Activated CD4-positive, alpha-beta memory T cell treated with anti-CD3 and anti-CD28 coated beads, Interleukin-2, amount 10 ng/mL, durations not matched to agents 7 days and 5 days (primary cell): Measurements from ENCODE around the gene GLT6D1. TPM values are rescaled to one million over a fixed set of nuclear protein-coding genes. Genes with fewer than 3 reads are reported as not detected.

Experiments used
- CTCF ChIA-PET: fragments of 350-600 bp; sonication (Branson Sonifier 250); formaldehyde crosslinking; loops from one replicate; lab custom pipeline; 2021; ENCODE audit warnings: antibody characterized with exemption, inconsistent platforms; lab: Charles Lee
- POLR2A ChIA-PET: fragments of 350-600 bp; sonication (Branson Sonifier 250); formaldehyde crosslinking; loops from one replicate; lab custom pipeline; 2021; ENCODE audit warnings: antibody characterized with exemption; lab: Charles Lee
- DNase-seq: peaks from one replicate; pipeline ENCODE4 v3.0.0-alpha.2; 2020
- H3K27ac Mint-ChIP-seq: one replicate; pipeline ENCODE4 v1.8.0; 2021; ENCODE audit warnings: mild to moderate bottlenecking, mixed read lengths
- H3K27me3 Mint-ChIP-seq: one replicate; pipeline ENCODE4 v1.8.0; 2021; ENCODE audit warnings: mixed read lengths
- H3K36me3 Mint-ChIP-seq: one replicate; pipeline ENCODE4 v1.8.0; 2021; ENCODE audit warnings: low read depth, mixed read lengths
- H3K4me1 Mint-ChIP-seq: one replicate; pipeline ENCODE4 v1.8.0; 2021; ENCODE audit warnings: mixed read lengths
- H3K4me3 Mint-ChIP-seq: one replicate; pipeline ENCODE4 v1.8.0; 2021; ENCODE audit warnings: mild to moderate bottlenecking, mixed read lengths
- H3K9me3 Mint-ChIP-seq: one replicate; pipeline ENCODE4 v1.8.0; 2021; ENCODE audit warnings: mixed read lengths
- total RNA-seq, 2 experiments: library from RNA; stranded (reverse); gene quantifications; one replicate each; pipeline ENCODE4 v1.2.3, GENCODE V29; 2021

GLT6D1 gene
- total RNA-seq, 2 experiments from 2014 or later = not detected

DNA sequence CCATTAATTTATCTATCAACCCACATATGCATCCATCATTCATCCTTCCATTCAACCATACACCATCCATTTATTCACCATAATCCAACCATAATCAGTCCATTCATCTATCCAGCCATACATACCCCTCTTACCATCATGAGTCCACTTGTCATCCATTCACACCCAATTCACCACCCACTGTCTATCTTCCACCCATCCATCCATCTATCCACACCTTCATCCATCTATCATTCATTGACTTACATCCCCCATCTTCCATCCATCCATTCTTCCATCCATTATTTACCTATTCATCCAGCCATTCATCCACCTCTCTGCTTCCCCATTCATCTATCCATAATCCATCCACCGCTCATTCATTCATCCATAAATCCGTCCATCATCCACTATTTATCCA lies 60.0 kb downstream of the GLT6D1 start:
- no peaks in the 10 kb centered on the region for H3K27me3 Mint-ChIP-seq
- CTCF ChIA-PET = no interaction called here
- no peak overlapping the region for H3K4me3 Mint-ChIP-seq
- no peak for DNase-seq
- H3K36me3 Mint-ChIP-seq = no peaks in the 10 kb centered on the region
- H3K4me1 Mint-ChIP-seq = no peaks in the 10 kb centered on the region
- POLR2A ChIA-PET = no interaction called here
- H3K9me3 Mint-ChIP-seq = no peaks in the 10 kb centered on the region
- no peak overlapping the region for H3K27ac Mint-ChIP-seq

DNA sequence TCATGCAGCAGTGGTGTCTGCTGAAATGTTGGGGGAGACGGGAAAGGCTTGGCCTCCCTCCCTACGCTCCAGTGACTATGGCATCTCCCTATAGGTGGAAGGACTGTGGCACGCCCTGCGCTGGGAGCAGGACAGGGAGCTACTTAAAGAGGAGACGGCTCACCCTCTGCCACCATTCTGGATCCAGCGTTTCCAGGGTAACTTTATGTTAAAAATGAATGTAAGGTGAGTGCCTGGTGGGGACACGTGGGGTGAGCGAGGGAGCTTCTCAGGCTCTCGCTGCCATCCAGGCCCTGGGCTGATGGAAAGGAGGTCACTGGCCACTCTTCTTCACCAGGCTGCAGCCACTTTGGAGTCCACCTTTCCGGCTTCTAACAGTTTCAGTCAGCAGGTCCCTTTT lies 62.1 kb downstream of the GLT6D1 start:
- H3K27me3 Mint-ChIP-seq = no peaks in the 10 kb centered on the region
- no peaks in the 10 kb centered on the region for H3K4me1 Mint-ChIP-seq
- H3K4me3 Mint-ChIP-seq = no peak overlapping the region
- no peak overlapping the region for H3K27ac Mint-ChIP-seq
- H3K9me3 Mint-ChIP-seq = no peaks in the 10 kb centered on the region
- H3K36me3 Mint-ChIP-seq = no peaks in the 10 kb centered on the region
- DNase-seq = no peak
- ChIA-PET CTCF (no interaction called here), POLR2A (no interaction called here)

DNA sequence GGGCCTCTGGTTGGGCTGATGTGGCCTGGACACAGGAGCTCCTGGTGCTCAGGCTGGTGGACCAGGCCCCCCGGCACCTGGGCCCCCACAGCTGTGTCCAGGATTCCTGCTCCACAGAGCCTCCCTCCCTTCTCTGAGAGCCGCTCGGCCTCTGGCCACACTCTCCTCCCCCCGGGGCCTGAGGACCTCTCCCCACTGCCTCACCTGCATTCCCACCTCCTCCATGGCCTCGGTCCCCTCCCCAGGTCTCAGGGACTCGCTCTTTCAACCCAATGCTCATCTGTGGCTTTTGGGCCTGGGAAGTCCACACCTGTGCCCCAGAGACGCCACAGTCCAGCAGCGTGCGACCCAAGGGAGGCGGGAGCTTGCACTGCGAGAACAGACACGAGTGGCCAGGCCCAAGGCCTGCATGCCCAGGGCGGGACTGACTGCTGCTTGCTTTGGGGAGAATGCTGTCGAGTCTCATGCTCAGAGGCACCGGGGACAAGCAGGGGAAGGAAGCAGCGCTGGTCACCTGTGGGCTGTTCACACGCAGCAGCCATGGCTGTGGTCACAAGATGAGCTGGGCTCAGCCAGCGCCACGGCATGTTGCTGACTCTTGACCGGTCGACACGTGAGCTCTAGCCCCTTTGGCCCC lies 63.2 kb downstream of the GLT6D1 start:
- no peak overlapping the region for H3K27ac Mint-ChIP-seq
- no peak for DNase-seq
- no peak overlapping the region for H3K4me3 Mint-ChIP-seq
- POLR2A ChIA-PET = no interaction called here
- H3K27me3 Mint-ChIP-seq = no peaks in the 10 kb centered on the region
- CTCF ChIA-PET = no interaction called here
- H3K9me3 Mint-ChIP-seq = no peaks in the 10 kb centered on the region
- no peaks in the 10 kb centered on the region for H3K4me1 Mint-ChIP-seq
- no peaks in the 10 kb centered on the region for H3K36me3 Mint-ChIP-seq

DNA sequence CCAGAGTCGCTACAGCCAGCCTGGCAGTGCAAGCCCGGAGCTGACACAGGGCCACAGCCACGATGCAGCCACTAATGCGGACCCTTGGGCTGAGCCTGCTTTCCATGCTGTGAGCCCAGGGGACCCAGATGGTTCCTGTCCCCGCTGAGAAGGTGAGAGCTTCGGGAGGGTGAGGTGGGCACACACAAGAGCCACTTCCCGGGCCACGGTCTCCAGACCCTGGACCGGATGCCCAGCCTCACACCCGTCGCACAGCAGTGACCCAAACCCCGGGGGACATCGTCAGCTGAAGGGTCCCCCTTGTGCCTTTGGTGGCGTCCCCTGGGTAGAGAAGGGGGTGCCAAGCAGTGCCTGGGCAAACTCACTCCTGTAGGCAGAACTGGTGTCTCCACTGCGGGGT lies 64.4 kb downstream of the GLT6D1 start:
- ChIA-PET CTCF (no interaction called here), POLR2A (no interaction called here)
- Mint-ChIP-seq H3K27me3 (peaks cover 4% of the 10 kb centered on the region), H3K27ac (no peak overlapping the region), H3K4me1 (no peaks in the 10 kb centered on the region), H3K36me3 (no peaks in the 10 kb centered on the region), H3K9me3 (no peaks in the 10 kb centered on the region), H3K4me3 (no peak overlapping the region)
- DNase-seq = no peak

DNA sequence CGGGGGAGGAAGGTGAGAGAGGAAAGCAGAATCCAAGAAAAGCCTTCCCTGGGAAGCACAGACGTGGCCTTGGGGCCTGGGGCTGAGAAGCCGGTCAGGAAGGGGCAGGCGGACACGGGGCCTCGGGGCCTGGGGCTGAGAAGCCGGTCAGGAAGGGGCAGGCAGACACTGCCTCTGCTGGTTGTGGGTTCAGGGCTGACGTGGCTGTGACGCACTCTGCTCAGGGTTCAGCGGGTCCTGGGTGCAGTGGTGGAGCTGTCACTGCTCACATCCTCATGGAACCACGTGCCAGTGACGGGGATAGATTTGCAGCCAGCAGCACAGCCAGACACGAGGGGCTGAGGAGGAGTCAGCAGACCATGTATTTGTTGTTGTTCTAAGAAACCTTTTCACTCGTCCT lies 65.0 kb downstream of the GLT6D1 start:
- H3K27ac Mint-ChIP-seq = no peak overlapping the region
- POLR2A ChIA-PET = no interaction called here
- CTCF ChIA-PET = no interaction called here
- peaks cover 6% of the 10 kb centered on the region for H3K27me3 Mint-ChIP-seq
- no peak overlapping the region for H3K4me3 Mint-ChIP-seq
- H3K4me1 Mint-ChIP-seq = no peaks in the 10 kb centered on the region
- peaks cover under 1% of the 10 kb centered on the region for H3K9me3 Mint-ChIP-seq
- peak; percentile 5 for DNase-seq
- no peaks in the 10 kb centered on the region for H3K36me3 Mint-ChIP-seq

Other genes with a start within 250 kb of the GLT6D1 start
- 1 to 10 TPM; 2.9 to 4.7 TPM for gene PPP1R26, start 159.8 kb downstream of the GLT6D1 start, total RNA-seq
- 10 to 100 TPM; 33.8 to 37.5 TPM for gene MRPS2, start 138.9 kb downstream of the GLT6D1 start, total RNA-seq
- gene LCN1, start 118.1 kb downstream of the GLT6D1 start, total RNA-seq = not detected
- not detected for gene OBP2A, start 93.4 kb downstream of the GLT6D1 start, total RNA-seq
- gene PAEP, start 77.8 kb downstream of the GLT6D1 start, total RNA-seq = not detected
- not detected for gene LCN9, start 23.8 kb upstream of the GLT6D1 start, total RNA-seq
- not detected for gene SOHLH1, start 59.9 kb upstream of the GLT6D1 start, total RNA-seq
- under 1 TPM in 1 of 2 experiments, not detected in 1; 0.08 TPM for gene KCNT1, start 62.6 kb upstream of the GLT6D1 start, total RNA-seq